VCaP (cell line): ENCODE results near the gene UBE2QL1.
A peak's percentile ranks its signal among the peaks of the same experiment; 100 is the strongest.

Experiments used
- H3K27ac ChIP-seq: fragments of 450-650 bp; 2 replicates; pipeline ENCODE4 v1.5.1; 2017
- TF ChIP-seq, protein P1 (sequence below): fragments of 450-650 bp; conservative IDR thresholded peaks from 2 replicates; pipeline ENCODE4 v1.5.1; 2017; ENCODE audit warnings: mild to moderate bottlenecking, moderate library complexity

The UBE2QL1 gene

DNA sequence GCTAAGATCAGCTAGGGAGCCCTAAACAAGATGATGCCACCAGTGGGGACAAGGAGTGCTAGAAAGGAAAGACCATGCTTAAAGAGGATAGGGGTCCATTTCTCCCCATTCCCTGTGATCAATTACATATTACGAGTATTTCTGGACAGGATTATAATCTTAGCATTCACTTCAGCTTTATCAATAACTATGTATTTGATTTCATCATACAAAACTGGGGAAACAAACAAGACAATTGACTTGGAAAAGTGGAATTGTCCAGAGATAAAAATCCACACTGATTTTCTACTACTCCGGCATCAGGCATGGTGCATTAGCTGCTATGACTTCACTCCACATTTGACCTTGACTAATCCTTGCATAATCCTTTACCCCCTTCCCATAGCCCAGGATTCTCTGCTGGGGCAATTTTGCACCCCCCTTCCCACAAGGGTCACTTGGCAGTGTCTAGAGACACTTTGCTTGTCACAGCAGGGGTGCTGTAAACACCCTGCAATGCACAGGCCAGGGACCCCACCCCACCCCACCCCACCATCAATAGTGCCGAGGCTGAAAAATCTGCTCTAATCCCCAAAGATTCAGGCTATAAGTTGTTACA, 29.9 kb upstream of the UBE2QL1 start:
- TF ChIP-seq, protein P1, sequence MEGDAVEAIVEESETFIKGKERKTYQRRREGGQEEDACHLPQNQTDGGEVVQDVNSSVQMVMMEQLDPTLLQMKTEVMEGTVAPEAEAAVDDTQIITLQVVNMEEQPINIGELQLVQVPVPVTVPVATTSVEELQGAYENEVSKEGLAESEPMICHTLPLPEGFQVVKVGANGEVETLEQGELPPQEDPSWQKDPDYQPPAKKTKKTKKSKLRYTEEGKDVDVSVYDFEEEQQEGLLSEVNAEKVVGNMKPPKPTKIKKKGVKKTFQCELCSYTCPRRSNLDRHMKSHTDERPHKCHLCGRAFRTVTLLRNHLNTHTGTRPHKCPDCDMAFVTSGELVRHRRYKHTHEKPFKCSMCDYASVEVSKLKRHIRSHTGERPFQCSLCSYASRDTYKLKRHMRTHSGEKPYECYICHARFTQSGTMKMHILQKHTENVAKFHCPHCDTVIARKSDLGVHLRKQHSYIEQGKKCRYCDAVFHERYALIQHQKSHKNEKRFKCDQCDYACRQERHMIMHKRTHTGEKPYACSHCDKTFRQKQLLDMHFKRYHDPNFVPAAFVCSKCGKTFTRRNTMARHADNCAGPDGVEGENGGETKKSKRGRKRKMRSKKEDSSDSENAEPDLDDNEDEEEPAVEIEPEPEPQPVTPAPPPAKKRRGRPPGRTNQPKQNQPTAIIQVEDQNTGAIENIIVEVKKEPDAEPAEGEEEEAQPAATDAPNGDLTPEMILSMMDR: no peak

DNA sequence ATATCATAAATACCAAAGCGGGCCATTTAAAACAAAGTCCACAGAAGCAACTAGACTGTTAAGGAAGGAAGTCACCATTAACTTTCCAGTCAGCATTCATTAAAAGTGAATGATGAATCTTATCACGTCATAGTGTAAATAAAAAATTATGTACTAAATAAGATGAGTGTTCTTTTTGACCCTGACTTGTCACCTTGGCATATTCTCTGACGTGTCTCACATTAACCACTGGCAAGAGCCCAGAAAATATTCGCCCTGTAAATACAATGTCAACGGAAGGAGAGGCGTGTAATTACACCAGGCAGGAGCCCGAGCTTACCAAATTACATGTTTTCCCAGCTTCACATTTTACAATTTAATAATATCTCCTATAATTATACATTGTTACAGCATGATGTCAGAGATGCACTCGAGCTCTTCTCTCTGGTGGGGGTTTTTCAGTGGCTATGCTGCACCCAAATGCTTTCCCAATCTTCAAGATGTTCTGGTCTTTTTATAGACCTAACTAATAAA, 29.3 kb upstream of the UBE2QL1 start:
- TF ChIP-seq, protein P1: no peak
- H3K27ac ChIP-seq: peak overlapping the region; percentile 66

More for the DNA sequence above, 29.9 kb upstream of the UBE2QL1 start:
- H3K27ac ChIP-seq: peak overlapping the region; percentile 66; the same call in 1 of the 2 replicates

DNA sequence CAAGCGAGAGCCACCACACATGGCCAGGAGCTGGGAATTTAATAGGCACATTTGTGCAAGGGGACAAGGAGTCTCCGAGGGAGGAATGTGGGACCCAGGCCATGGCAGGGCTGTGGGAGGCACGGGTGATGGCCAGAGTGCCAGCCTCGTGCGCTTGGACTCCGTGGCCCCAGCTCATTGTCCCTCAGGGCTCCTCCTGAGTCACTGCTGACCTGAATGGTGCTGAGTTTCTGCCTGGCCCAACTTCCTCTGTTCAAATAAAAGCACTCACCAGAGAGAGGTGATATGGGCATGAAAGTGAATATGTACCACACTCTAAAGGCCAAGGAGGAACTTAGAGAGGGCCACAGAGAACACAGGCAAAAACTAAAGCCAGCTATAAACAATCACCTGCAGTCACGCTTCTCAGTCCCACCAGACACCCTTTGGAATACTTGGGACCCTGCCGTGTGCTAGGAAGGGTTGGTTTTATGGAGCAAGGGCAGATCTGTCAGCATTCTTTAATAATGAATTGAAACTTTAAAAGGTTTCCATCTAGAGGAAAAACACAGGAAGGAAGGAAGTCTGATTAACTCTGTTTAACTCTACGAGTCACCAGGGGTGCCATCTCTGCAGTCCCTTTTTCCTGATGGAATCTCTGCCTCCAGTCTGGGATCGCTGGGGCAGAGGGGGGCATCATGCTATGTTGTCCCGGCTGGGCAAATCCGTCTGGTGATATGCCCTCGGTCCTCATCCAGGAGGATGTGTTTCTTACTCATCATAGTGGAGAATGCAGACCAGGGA, 25.1 kb upstream of the UBE2QL1 start:
- TF ChIP-seq, protein P1: no peak
- H3K27ac ChIP-seq: no peak overlapping the region

DNA sequence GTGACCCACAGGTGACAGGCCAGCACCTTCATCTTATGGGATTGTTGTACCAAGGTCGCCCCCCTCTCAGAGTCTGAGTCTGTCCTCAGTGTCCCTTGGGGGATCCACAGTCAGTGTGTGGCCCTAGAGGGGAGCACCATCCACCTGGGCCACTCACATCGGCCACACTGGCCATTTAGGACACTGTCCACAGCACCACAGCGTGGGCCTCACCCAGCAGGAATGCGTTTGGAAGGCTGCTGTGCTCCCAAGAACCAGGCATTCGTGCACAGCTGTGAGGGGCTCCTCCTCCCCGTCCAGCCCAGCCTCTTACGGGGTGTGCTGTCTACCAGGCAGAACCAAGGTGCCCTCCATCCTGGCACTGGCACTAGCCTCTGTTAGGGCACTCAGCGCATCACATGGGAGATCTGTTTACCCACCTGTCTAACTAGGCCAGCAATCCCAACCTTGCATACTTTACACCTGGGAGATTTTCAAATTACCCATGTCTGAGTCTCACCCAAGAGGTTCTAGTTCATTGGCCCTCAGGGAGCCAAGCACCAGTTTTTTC, 24.5 kb upstream of the UBE2QL1 start:
- H3K27ac ChIP-seq: no peak overlapping the region
- TF ChIP-seq, protein P1: no peak

DNA sequence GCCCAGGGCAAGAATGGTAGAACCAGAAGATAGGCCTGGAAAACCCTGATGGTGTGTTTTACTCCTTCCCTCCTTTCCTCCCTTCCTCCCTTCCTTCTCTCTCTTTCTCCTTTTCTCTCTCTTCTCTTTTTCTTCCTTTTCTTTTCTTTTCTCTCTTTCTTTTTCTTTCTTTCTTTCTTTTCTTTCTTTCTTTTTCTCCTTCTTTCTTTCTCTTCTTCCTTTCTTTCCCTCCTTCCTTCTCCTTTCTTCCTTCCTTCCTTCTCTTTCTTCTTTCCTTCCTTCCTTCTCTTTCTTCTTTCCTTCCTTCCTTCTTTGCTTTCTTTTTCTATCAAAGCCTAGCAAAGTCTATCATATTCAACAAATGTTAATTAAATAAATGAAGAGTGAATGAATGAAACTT, 24.0 kb upstream of the UBE2QL1 start:
- H3K27ac ChIP-seq: peak overlapping the region; percentile 60; the same call in 1 of the 2 replicates
- TF ChIP-seq, protein P1: no peak

DNA sequence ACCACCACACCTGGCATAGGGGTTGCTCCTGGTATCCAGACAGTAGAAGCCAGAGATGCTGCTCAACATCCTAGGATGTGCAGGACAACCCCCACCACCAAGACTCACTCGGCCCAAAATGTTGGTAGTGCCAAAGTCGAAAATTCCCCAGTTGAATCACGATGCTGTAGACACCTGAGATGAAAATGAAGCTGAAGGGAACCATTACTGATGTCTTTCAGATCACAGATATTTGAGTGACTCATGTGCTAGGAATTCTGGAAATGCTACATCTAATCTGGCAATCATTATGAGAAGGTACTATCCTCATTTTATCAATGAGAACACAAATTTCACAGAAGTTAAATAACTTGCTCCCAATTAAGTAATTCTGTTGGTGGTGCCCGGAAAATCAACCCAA, 21.0 kb upstream of the UBE2QL1 start:
- H3K27ac ChIP-seq: no peak overlapping the region
- TF ChIP-seq, protein P1: no peak

DNA sequence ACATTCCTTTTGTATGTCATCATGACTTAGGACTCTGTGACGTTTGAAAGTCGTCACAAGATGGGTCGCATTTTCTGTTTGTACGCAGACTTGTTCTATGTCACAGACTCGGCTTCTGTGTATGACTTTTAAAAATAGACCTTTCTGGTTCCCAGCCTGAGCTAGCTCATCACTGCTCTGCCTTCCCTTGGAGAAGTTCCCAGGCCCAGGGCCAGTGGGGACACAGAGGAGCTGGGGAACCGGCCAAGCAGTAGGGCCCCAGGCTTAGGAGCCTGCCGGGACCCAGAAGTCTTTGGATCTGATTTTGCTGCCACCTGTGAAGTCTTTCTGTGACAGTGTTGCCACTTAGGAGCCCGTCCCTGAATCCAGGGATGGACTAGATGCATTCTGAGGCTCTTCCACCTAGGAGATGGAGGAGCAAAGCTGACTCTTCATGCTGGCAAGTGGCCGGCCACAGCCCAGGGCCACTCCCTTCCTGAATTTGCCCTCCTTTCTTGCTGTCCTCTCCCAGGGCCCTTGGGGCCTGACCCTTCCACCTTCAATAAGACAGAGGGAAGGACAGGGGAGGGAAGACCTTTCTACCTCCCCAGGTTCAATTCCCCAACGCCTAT, 18.1 kb upstream of the UBE2QL1 start:
- TF ChIP-seq, protein P1: no peak

More for the DNA sequence above, 18.1 kb upstream of the UBE2QL1 start:
- H3K27ac ChIP-seq: no peak overlapping the region
